Measurements from ENCODE around the gene CHCHD5. TPM values are rescaled to one million over a fixed set of nuclear protein-coding genes. Genes with fewer than 3 reads are reported as not detected.
"Not testable (repeated sequence)": the region's sequence is repeated elsewhere in the genome, so short reads cannot be mapped to it uniquely, and the experiment has no call there.

Gene CHCHD5
- total RNA-seq, result 10 to 100 TPM; 25.4 to 27.8 TPM

- Mint-ChIP-seq H3K27me3 (no peaks in the 10 kb centered on the region), H3K27ac (peak within 1 kb of the TSS; percentile 96), H3K4me1 (peaks cover 39% of the 10 kb centered on the region), H3K9me3 (ENCODE audit: low read depth) (no peaks in the 10 kb centered on the region), H3K36me3 (peaks cover 9% of the 10 kb centered on the region), H3K4me3 (peak within 1 kb of the TSS; percentile 83)
- CTCF ChIA-PET, result interaction anchor here (0.6 to 4.6 kb wide), 10 partner anchors 11 to 532 kb away, joined by 3 to 29 read pairs (median 7); no protein-coding TSS in a partner anchor
- peak; percentile 90 for ATAC-seq
- peak; percentile 98 for DNase-seq
Measured at GRCh38 chr2:112584134-112584890, at the start of gene CHCHD5. Gene CHCHD5, plus strand, starts transcription at chr2:112584609. Its CDS starts 39 bp downstream, at chr2:112584648.

GRCh38 chr2:112534826-112535225 is 49.6 kb upstream of the CHCHD5 start:
- H3K27ac Mint-ChIP-seq, result no peak overlapping the region
- H3K4me1 Mint-ChIP-seq, result no peaks in the 10 kb centered on the region
- no peak overlapping the region for H3K4me3 Mint-ChIP-seq
- CTCF ChIA-PET, result interaction anchor here (1.5 kb wide), 1 partner anchor 54 kb away, joined by 5 read pairs; no protein-coding TSS in a partner anchor
- H3K36me3 Mint-ChIP-seq, result peaks cover 10% of the 10 kb centered on the region
- no peaks in the 10 kb centered on the region for H3K27me3 Mint-ChIP-seq
- DNase-seq (no peak), ATAC-seq (no peak)
- H3K9me3 Mint-ChIP-seq (ENCODE audit: low read depth), result no peaks in the 10 kb centered on the region

- peaks cover 12% of the 10 kb centered on the region for H3K4me1 Mint-ChIP-seq
- not testable (repeated sequence) for H3K9me3 Mint-ChIP-seq (ENCODE audit: low read depth); H3K4me3 Mint-ChIP-seq; H3K27me3 Mint-ChIP-seq; ATAC-seq; DNase-seq; H3K27ac Mint-ChIP-seq; H3K36me3 Mint-ChIP-seq
- CTCF ChIA-PET, result interaction anchor here (0.6 kb wide), 1 partner anchor 56 kb away, joined by 3 read pairs; no protein-coding TSS in a partner anchor
Measured at GRCh38 chr2:112536665-112537064, 47.7 kb upstream of the CHCHD5 start.

GRCh38 chr2:112539306-112539705 is 45.1 kb upstream of the CHCHD5 start:
- Mint-ChIP-seq H3K27me3 (no peaks in the 10 kb centered on the region), H3K4me1 (peaks cover 12% of the 10 kb centered on the region), H3K4me3 (no peak overlapping the region), H3K36me3 (peaks cover 2% of the 10 kb centered on the region), H3K27ac (no peak overlapping the region), H3K9me3 (ENCODE audit: low read depth) (no peaks in the 10 kb centered on the region)
- DNase-seq (no peak), ATAC-seq (no peak)
- CTCF ChIA-PET, result no interaction called here

GRCh38 chr2:112540906-112541305 is 43.5 kb upstream of the CHCHD5 start:
- no peaks in the 10 kb centered on the region for H3K36me3 Mint-ChIP-seq
- H3K27ac Mint-ChIP-seq, result no peak overlapping the region
- CTCF ChIA-PET, result no interaction called here
- H3K9me3 Mint-ChIP-seq (ENCODE audit: low read depth), result no peaks in the 10 kb centered on the region
- H3K4me3 Mint-ChIP-seq, result no peak overlapping the region
- no peak for DNase-seq
- H3K4me1 Mint-ChIP-seq, result peaks cover 22% of the 10 kb centered on the region
- ATAC-seq, result no peak
- no peaks in the 10 kb centered on the region for H3K27me3 Mint-ChIP-seq

GRCh38 chr2:112541315-112542122 is 42.9 kb upstream of the CHCHD5 start:
- Mint-ChIP-seq H3K4me3 (no peak overlapping the region), H3K27ac (no peak overlapping the region), H3K4me1 (peaks cover 25% of the 10 kb centered on the region), H3K27me3 (no peaks in the 10 kb centered on the region), H3K9me3 (ENCODE audit: low read depth) (no peaks in the 10 kb centered on the region), H3K36me3 (peaks cover 3% of the 10 kb centered on the region)
- CTCF ChIA-PET, result no interaction called here
- DNase-seq (peak; percentile 85), ATAC-seq (peak; percentile 83)

GRCh38 chr2:112542123-112542983 is 42.1 kb upstream of the CHCHD5 start, which contains the start of gene POLR1B:
Gene POLR1B, plus strand, starts transcription at chr2:112542465. Its CDS starts 30 bp downstream, at chr2:112542495.
- Mint-ChIP-seq H3K4me1 (peaks cover 30% of the 10 kb centered on the region), H3K4me3 (no peak within 1 kb of the TSS), H3K27ac (no peak within 1 kb of the TSS), H3K9me3 (ENCODE audit: low read depth) (no peaks in the 10 kb centered on the region), H3K36me3 (peaks cover 8% of the 10 kb centered on the region), H3K27me3 (no peaks in the 10 kb centered on the region)
- ATAC-seq, result peak; percentile 86
- peak; percentile 89 for DNase-seq
- CTCF ChIA-PET, result interaction anchor here (0.7 to 2.1 kb wide), 3 partner anchors 10 to 84 kb away, joined by 3 to 6 read pairs (median 3); no protein-coding TSS in a partner anchor

- Mint-ChIP-seq H3K27me3 (no peaks in the 10 kb centered on the region), H3K4me3 (no peak overlapping the region), H3K27ac (no peak overlapping the region), H3K4me1 (peaks cover 36% of the 10 kb centered on the region), H3K36me3 (peaks cover 14% of the 10 kb centered on the region), H3K9me3 (ENCODE audit: low read depth) (no peaks in the 10 kb centered on the region)
- no peak for ATAC-seq
- peak; percentile 45 for DNase-seq
- CTCF ChIA-PET, result interaction anchor here (0.7 to 2.1 kb wide), 6 partner anchors 9 to 283 kb away, joined by 3 to 6 read pairs (median 3); no protein-coding TSS in a partner anchor
Measured at GRCh38 chr2:112542984-112543661, 41.3 kb upstream of the CHCHD5 start.

- H3K36me3 Mint-ChIP-seq, result peaks cover 39% of the 10 kb centered on the region
- H3K4me3 Mint-ChIP-seq, result no peak overlapping the region
- DNase-seq (no peak), ATAC-seq (no peak)
- CTCF ChIA-PET, result no interaction called here
- H3K9me3 Mint-ChIP-seq (ENCODE audit: low read depth), result no peaks in the 10 kb centered on the region
- H3K4me1 Mint-ChIP-seq, result peaks cover 34% of the 10 kb centered on the region
- H3K27me3 Mint-ChIP-seq, result no peaks in the 10 kb centered on the region
- H3K27ac Mint-ChIP-seq, result peak overlapping the region; percentile 31
Measured at GRCh38 chr2:112547333-112547732, 37.1 kb upstream of the CHCHD5 start.

GRCh38 chr2:112548980-112549379 is 35.4 kb upstream of the CHCHD5 start:
- H3K27me3 Mint-ChIP-seq, result no peaks in the 10 kb centered on the region
- no peaks in the 10 kb centered on the region for H3K9me3 Mint-ChIP-seq (ENCODE audit: low read depth)
- peaks cover 52% of the 10 kb centered on the region for H3K36me3 Mint-ChIP-seq
- H3K4me1 Mint-ChIP-seq, result peaks cover 34% of the 10 kb centered on the region
- CTCF ChIA-PET, result no interaction called here
- DNase-seq, result no peak
- H3K4me3 Mint-ChIP-seq, result no peak overlapping the region
- H3K27ac Mint-ChIP-seq, result no peak overlapping the region
- no peak for ATAC-seq

- CTCF ChIA-PET, result interaction anchor here (1.7 to 1.9 kb wide), 2 partner anchors 14 to 21 kb away, joined by 4 to 5 read pairs; no protein-coding TSS in a partner anchor
- H3K27me3 Mint-ChIP-seq, result no peaks in the 10 kb centered on the region
- H3K27ac Mint-ChIP-seq, result peak overlapping the region; percentile 3
- no peak overlapping the region for H3K4me3 Mint-ChIP-seq
- peaks cover 64% of the 10 kb centered on the region for H3K36me3 Mint-ChIP-seq
- ATAC-seq (no peak), DNase-seq (no peak)
- H3K4me1 Mint-ChIP-seq, result peaks cover 12% of the 10 kb centered on the region
- no peaks in the 10 kb centered on the region for H3K9me3 Mint-ChIP-seq (ENCODE audit: low read depth)
Measured at GRCh38 chr2:112566104-112566503, 18.3 kb upstream of the CHCHD5 start.

- not testable (repeated sequence) for ATAC-seq; H3K27me3 Mint-ChIP-seq; H3K9me3 Mint-ChIP-seq (ENCODE audit: low read depth); DNase-seq; H3K4me3 Mint-ChIP-seq
- Mint-ChIP-seq H3K4me1 (peaks cover 12% of the 10 kb centered on the region), H3K27ac (peak overlapping the region; percentile 2), H3K36me3 (peaks cover 66% of the 10 kb centered on the region)
- CTCF ChIA-PET, result interaction anchor here (1.7 to 1.9 kb wide), 2 partner anchors 15 to 21 kb away, joined by 4 to 5 read pairs; no protein-coding TSS in a partner anchor
Measured at GRCh38 chr2:112566508-112566907, 17.9 kb upstream of the CHCHD5 start.

All from activated CD8-positive, alpha-beta memory T cell treated with anti-CD3 and anti-CD28 coated beads, Interleukin-2, amount 10 ng/mL, durations not matched to agents 7 days and 5 days (primary cell).